ENCODE measurements around the gene CBARP.

CBARP gene

DNA sequence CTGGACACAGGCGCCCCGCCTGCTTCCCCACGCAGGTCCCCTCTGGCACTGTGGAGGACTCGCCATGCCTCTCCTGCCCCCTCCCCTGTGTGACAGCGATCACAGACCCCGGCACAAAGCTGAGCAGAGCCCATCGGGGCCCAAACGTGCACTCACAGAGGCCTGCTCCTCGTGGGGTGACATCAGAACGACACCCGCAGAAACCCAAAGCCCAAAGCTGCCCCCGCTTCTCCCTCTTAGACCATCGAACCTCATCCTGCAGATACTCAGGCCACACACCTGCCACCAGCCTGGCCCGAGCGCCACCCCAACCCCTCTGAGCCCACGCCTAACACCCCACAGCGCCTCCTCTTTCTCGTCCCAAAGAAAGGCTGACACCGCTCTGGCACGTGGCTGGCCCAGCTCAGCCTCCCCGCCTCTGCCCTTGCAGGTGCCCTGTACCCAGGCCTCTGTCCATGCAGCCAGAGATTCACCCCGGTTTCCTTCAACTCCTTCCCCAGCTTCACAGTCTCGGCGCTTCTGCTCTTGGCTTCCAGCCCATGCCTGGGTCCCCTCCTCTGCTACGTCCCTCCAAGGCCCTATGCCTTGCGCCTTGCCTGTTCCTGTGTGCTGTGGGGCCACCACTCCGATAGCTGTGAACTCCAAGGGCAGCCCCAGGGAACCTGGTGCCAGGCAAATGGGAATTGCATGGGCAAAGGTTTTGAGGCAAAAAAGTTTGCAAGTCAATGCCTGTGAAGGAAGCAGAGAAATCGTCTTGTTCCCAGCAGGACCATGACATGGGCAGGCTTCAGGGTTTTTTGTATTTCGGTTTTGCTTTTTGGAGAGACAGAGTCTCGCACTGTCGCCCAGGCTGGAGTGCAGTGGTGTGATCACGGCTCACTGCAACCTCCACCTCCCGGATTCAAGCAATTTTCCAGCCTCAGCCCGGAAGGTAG is 831 bp upstream of the CBARP start:
- no peak for DNase-seq

DNA sequence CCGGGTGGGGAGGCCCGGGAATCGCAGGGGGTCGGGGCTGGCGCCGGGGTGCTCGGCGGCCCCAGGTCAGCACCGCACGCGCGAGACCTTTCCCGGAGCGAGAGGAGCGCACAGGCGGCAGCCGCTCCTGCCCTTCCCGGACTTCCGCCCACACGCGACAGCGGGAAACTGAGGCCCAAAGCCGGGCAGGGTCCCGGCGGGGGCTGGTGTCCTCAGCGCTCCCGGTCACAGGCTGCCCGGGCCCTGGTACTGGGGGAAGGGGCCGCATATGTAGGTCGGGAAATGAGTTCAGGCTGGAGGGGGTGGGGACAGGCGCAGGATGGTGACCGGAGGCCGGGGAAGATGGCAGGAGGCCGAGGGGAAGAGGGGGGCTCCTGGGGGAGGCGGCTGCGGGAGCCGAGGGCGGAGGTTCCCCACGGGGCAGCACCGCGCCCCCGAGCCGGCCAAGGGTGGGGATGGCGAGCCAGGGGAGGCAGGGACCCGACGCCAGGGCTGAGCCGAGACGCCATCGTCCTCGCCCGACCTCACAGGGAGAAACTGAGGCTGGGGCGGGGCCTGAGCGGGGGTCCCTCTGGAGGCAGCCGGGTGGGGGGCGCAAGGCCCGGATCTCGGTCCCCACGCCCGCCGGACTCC is 662 bp downstream of the CBARP start:
- no peak for DNase-seq

GRCh38 chr19:1236576-1236975 is 1.2 kb downstream of the CBARP start:
- DNase-seq, result peak; percentile 21

GRCh38 chr19:1235625-1236538 is 1.9 kb downstream of the CBARP start:
- no peak for DNase-seq

DNA sequence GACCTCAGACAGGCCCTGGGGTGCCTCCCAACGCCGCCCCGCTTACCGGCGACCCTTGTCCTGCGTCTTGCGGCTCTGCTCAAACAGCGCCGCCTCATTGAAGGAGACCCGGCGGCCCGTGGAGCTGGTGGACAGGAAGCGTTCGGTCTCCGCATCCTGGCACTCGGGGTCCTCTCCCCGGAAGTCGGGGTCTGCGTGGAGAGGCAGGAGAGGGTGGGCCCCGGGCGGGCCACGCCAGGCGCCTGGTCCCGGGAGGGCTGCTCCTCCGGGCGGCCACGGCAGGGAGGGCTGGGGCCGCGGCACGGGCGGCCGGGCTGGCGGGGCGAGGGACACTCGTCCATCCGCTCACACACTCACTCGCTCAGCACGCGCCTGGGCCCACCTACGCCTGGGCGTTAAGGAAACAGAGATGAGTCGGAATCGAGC is 2.8 kb downstream of the CBARP start:
- no peak for DNase-seq

GRCh38 chr19:1234051-1234954 is 3.5 kb downstream of the CBARP start:
- no peak for DNase-seq

GRCh38 chr19:1233115-1233667 is 4.6 kb downstream of the CBARP start:
- no peak for DNase-seq

GRCh38 chr19:1232652-1233072 is 5.1 kb downstream of the CBARP start:
- DNase-seq, result no peak

DNA sequence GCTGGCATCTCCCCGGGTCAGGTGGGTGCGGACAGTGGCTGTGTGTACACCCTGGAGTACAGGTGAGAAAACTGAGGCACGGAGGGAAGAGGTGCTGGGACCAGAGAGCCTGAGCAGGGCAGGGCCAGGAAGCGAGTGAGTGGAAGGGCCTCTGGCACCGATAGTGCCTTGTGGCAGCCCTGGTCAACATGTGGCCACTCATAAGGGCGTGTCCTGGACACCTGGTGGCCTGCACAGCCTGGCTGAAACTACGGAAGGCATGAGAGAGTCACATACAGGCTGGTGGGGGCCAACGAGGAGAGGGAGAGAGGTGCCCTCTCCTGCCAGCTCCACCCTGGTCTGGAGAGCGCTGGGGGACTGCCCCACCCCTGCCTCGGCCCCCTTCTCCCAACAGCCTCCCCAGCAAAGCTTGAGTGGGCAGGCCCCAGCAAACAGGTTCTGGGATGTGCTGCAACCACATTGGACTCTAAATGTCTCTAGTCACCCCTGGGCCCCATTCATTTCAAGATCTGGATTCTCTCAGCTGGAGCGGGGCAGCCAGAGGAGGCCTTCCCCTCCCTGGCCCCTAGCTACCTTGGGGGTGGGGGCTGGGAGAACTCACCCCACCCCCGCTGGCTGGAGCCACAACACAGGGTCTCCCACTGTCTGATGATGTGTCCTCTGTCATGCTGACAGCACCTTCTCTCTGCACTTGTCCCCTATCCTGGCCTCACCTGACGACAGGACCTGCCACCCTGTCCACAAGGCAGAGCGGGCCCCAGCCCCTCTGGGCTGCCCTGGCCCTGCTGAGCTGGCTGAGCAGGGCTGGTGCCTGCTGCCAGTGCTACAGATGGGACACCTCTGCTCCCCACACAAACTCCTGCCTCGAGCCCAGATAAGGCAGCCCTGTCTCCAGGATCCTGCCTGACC is 5.8 kb downstream of the CBARP start:
- no peak for DNase-seq

GRCh38 chr19:1230783-1231489 is 6.9 kb downstream of the CBARP start:
- no peak for DNase-seq

DNA sequence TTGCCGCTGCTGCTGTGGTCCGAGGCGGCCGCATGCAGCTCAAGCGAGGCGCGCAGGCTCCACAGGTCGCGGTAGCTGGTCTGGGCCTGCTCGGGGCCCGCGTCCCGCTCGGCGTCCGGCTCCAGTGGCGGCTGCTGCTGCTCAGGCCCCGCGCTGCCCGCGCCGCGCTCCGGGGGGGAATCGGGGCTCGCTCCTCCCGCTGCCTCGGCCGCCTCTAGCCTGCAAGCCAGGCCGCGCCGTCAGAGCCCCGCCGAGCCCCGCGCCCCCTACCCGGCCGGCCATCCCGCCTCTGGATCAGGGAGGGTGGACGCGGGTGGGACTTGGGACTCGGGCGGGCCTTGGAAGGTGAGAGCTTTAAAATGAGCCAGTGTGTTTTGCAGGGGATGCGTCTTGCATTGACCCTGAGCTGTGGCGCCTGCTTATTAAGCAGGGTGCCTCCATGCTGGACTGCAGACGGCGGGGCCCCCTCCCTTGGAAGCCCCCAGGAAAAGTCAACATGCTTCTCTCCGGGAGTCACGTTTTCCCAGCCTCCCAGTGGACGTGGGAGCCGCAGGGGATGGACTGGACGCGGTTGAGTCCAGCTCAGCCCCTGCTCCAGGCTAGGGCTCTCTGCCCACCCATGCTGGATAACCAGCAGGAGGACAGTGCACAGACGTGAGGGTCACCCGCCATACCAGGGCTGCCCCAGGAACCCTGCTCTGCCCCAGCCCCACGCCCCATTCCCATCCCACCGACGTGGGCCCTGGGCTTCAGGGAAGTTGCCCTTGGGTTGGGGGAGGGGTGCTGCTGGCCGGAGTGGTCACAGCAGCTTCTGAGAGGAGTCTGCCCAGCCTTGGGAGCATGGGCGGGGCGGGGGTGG is 7.7 kb downstream of the CBARP start:
- DNase-seq, result no peak

- no peak for DNase-seq
Measured at GRCh38 chr19:1229056-1229923, 8.5 kb downstream of the CBARP start.

- DNase-seq, result no peak
Measured at GRCh38 chr19:1228161-1228957, 9.4 kb downstream of the CBARP start.

DNA sequence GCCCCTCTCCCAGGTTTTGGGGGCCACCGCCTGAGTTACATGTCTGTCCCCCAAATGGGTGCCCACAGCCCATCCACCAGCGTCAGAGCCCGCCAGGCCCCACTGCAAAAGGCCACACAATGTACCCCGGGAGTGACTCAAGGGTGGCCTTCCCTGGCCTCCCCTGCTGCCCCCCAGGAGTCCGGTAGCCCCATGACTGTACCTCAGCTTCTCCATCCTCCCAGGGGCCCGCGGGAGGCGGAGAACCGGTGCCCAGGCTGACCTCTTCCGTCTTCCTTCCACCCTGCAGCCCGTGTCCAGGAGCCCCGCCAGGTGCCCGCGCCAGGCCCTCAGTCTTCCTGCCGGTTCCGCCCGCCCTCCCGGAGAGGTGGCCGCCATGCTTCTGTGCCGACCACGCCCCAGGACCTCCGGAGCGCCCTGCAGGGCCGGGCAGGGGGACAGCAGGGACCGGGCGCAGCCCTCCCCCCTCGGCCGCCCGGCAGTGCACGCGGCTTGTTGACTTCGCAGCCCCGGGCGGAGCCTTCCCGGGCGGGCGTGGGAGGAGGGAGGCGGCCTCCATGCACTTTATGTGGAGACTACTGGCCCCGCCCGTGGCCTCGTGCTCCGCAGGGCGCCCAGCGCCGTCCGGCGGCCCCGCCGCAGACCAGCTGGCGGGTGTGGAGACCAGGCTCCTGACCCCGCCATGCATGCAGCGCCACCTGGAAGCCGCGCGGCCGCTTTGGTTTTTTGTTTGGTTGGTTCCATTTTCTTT is 10.3 kb downstream of the CBARP start:
- no peak for DNase-seq

- no peak for DNase-seq
Measured at GRCh38 chr19:1226522-1227303, 11.1 kb downstream of the CBARP start.

GRCh38 chr19:1226227-1226518 is 11.6 kb downstream of the CBARP start:
- no peak for DNase-seq
